Amniotic stem cell (primary cell): ENCODE data around the gene PTPRM.

Experiments
- DNase-seq: peaks from one replicate; lab custom pipeline; 2025; lab: John Stamatoyannopoulos, UW

The PTPRM gene

DNA sequence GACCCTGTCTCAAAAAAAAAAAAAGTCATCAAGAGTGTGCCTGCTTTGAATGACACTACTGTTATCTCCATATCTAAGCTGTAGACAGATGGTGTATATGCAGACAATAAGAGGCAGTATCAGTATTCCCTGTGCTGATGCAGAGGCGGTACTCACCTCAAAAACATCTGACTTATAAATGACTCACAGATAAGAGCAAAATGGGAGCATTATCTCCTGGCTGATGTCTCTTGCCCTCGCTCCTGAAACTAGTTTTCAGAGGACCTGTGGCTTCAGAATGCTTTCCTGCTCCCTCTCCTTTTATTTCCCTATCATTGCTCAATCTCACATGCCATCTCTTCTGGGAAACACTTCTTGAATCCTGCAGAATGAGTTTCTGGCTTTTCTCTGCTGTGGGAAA is 289.6 kb downstream of the PTPRM start:
- DNase-seq: no peak

DNA sequence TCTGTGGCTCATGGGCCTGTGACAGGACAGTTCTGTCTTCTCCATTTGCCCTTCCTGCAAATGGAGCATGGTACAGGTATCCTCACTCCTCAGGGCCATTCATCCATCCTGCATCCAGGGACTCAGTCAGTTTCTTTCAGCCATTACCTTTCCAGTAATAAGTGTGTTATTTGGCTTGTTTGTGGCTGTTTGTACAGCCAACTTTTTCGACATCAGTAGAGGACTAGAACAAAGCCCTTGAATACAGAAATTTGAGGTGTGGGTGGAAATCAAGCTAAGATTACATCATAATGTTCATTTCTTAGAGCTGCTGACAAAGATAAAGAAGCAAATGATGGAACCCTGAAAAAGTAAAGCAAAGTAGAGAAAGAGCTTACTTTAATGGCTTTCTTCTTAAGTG is 290.4 kb downstream of the PTPRM start:
- no peak for DNase-seq

DNA sequence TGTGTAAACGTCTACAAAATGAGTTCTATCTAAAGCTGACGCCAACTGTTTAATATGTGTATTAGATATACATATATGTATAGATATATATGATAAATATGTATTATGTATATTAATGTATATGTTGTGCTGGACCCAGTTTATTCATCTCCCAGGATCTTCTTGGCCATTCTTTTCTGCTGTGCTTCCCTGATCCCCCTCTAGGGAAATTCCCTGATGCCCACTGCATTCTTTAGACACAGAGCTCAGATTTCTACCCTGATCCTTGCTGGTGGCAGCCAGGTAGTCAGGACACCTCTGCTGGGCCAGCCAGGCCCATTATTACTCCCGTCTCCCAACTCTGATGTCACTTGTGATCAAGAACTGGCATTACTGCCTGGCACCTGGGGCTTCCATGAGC is 292.0 kb downstream of the PTPRM start:
- no peak for DNase-seq

DNA sequence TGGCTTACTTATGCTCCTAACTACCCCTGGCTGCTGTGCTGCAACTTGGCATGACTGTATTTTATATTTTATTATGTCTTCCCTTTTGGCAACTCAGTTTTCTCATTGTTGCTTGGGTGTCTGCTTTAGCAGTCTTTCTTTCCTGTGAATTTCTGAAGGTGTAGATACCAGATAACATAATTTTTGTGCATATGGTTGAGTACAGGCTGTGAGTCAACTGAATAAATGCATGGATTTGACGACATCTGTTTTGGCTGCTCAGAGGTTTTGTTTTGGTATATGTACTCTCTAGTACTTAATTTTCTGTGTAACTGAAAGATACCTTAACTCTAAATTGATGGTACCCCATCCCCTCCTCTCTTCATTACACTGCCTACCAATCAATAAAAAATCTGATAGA is 303.1 kb downstream of the PTPRM start:
- no peak for DNase-seq

DNA sequence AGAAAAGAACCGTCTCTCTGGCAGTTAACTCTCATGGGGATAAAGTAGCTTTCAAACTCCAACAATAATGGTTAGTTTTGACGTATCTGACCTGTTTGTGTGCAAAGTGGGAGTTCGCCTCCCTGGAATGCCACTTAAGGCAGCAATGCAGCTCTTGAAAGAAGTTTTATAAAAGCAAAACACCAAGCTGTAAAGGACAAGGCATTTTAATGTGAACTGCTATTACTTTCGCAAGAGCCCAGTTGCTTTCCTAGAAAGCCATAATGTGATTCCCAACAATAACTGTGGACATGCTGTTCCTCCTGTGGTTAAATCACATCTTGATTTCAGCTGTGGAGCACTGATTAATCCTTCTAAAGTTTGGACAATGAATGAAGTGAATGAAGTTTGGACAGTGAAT is 303.7 kb downstream of the PTPRM start:
- no peak for DNase-seq

DNA sequence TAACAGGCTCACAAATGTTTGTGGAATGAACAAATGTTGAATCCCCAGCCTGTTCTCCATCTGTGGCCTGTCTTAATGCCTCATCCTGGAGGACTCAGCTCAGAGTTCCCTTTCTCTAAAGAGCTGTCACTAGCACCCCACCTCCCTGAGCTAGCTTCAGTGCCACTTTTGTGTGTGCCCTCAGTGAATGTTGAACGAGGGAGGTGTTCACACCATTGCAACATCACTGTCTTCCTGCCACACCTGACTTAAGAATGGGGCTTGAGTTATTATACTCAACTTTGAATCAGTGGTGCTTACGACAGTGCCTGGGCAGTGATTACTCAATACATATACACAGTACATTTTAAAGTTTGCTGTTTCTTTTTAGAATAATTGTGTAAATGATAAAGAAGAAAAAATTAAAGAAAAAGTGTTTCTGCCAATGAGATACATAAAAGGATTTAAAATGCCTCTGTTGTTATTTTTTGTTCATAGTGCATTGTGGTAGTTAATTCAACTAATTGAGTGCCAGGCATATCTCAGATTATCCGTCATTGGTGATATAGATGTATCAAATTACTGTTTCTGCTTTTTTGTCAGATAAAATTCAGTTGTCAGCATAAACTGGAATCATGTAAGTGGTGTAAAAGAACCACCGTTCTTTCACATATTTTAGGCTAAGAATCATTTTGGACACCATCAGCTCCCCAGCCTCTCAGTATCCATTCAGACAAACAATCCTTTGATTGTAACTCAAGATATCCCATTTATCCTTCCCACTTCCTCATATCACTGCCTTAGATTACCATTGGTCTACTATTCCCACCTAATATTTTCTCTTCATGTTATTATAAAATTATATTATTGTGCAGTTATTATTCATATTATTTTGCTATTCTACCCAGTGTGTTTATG is 304.7 kb downstream of the PTPRM start:
- no peak for DNase-seq

DNA sequence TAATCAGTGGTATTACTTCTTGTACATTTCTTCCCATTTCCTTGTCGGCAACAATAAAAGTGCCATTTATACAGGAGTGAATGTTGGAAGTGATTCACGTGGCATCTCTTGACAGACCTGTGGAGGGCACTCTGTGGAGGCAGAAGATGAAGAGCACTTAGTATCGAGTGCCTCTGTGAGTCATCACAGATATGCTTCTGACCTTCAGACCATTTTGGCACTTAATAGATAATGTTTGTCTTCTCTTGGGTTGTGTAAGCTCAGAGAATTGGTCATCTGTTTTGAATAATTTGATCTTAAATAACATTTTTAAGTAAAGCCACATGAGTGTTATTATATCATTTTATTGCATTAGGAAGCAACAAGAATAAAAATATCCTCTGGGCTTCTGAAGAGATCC is 305.5 kb downstream of the PTPRM start:
- DNase-seq: no peak

DNA sequence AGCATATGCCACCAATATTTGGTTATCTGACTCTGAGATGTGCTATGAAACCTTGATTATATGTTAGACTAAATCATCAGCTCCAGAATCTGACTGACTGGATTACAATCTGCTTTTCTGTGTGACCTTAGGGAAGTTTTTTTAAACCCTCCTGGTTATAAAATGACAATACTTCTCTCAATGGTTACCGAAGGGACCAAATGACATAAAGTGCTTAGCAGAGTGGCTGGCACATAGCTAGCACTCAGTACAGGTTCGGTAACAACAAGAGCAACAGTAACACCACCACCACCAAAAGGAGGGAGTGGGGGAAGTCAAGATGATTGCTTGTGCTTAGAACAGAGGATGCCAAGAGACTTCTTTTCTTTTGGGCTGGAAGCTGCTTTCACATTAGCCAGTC is 306.2 kb downstream of the PTPRM start:
- DNase-seq: no peak

DNA sequence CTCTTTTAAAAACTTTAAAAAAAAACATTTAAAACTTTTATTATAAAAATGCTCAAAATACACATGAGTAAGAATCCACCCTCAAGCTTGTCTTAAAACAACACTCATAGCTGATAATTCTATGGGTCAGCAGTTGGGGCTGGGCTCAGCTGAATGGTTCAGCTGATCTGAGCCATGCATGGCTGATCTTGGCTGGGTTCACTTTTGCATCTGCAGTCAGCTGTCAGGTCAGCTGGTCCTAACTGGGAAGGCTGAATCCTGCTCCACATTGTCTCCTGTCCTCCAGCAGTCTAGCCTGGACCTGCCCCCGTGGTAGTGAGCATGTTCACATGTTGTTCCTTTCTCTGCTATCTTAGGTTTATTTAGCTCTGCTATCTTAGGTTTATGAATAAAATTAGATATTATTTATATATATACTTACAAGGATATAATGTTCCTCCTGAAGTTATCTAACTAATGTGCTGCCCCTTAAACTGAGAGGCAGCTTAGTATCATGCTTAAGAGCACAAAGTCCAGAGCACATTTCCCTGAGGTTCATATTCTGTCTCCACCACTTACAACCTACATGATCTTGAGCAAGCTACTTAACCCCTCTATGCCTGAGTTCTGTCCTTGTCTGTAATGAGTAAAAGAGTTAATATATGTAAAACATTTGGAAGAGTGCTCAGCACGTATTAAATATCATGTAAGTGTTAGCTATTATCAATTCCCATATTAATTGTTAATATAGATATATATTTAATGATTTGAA is 309.4 kb downstream of the PTPRM start:
- DNase-seq: no peak

DNA sequence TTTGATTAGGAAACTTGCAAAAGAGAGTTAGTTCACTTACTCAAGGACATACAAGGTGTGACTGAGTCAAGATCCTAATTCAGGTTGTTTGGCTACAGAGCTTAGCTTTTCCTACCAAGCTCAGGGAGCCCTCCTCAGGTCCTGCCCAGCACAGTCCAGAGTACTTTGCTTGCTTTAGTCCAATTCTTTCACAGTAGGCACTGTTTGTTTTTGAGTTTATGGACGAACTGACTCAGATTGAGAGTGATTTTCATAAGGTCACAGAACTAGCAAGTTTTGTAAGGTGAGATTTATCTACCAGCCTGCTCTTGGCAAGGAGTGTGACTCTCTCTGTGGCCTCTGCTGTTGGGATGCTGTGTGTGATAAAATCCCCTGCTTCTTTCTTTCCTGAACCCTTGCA is 310.5 kb downstream of the PTPRM start:
- no peak for DNase-seq

DNA sequence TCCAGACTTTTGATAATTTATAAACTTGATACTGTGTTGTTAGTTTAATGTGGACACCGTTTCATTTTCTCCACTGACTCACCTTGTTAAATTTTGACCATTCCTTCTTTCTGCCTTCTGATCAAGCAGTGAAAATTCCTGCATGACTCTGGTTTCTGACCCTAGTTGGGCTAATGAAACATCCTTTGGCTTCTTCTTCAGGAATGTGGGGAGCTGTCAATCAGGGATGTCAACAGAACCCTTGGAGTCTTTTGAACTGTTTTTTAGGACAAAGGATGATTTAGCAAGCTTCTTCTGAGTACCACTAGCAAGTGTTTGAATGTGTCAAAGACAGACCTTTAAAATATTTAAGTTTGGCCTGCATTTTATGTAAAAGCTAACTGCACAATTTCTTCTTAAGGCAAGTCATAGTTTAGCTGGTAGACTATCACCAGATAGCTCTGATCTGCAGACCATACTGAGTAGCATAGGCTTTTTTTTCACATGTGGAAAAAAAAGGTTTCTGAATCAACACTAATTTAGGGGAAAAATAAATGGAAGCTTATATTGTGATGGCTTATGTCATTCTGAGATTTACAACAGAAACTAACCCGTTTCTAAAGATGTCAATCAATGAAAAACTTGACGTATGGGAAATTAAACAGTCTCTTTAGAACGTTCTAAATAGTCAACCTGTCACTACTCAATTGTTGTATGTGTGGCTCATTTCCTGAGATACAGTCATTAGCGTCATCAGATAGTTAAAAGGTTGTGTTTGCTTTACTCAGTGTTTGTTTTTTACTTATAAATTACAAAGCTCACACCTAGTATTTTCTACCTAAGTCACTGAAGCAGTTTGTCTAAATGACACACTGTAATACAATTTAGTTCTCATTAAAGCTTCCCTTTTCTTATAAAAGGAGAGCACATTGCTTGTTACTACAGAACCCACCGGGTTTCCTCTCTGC is 311.4 kb downstream of the PTPRM start:
- no peak for DNase-seq

DNA sequence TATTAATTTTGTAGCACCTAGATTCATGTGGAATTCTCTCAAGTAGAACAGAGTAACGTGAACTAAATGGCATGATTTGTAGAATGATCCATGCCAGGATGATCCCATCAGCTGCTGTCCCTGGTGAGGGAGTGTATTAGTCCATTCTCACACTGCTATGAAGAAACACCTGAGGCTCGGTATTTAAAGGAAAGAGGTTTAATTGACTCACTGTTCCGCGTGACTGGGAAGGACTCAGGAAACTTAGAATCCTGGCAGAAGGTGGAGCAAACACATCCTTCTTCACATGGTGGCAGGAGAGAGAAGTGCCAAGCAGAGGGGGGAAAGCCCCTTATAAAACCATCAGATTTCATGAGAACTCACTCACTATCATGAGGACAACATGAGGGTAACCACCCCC is 312.6 kb downstream of the PTPRM start:
- no peak for DNase-seq

DNA sequence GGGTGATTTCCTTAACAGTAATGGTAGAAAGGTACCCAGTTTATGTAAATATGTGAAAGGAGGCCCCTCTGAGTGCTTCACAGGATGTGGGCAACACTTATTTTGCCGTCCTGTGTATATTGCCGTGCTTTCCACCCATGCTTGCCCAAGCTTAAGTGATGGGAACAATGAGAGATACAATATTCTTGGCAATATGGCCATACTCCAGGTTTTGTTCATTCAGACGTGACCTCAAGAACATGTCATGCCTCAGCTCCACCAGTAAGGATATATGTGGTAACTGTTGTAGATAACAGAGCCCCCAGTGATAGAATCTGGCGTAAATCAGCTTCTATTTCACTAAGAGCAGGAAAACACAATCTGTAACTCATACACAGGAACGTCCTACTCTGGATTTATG is 318.7 kb downstream of the PTPRM start:
- no peak for DNase-seq

DNA sequence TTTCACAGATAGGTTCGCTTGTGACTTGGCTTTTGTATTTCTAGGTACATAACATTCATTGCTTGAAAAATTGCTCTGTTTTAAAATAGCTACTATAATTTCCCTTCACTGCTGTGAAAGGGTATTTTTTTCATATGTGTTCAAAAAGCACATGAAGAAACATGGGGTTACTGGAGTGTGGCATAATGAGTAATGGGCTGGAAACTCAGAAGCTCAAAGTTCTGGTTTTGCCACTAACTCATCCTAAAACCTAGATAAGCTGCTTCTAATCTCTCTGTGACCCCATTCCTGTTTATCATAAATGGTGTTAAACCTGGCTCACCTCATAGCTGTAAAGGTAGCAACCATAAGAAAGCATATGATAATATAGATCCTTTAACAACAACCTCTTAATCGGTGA is 319.3 kb downstream of the PTPRM start:
- no peak for DNase-seq

DNA sequence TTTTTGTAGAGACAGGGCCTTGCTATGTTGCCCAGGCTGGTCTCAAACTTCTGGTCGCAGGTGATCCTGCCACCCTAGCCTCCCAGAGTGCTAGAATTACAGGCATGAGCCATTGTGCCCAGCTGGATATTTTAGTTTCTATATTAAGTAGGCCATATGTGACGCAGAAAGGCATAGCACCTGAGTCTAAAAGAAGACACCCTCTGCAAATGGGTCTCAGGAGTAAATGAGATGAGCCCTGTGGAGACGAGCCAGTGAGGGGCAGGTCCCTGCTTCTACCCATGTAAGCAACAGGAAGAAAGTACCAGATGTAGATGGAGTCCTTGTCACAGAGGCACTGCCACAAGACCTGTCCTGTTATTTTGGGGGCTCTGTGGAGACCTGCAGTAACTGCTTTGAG is 322.4 kb downstream of the PTPRM start:
- no peak for DNase-seq

DNA sequence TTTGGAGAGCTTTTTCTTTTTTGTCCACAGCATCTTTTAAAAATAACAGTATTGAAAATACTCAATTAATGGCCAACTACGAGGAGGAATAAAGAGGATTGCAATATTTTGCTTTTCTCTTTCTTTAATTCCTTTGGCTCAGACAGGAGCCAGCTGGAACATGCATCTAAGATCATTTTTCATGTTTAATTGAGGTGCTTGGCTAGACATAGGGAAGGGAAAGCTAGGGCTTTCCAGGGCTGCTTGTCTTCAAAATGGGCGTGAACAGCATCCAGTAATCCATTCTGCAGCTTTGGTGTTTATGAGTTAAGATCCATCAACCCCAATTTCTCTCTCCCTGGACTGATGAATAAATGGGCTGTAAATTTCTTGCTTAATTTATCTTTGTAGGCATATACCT is 323.0 kb downstream of the PTPRM start:
- no peak for DNase-seq

DNA sequence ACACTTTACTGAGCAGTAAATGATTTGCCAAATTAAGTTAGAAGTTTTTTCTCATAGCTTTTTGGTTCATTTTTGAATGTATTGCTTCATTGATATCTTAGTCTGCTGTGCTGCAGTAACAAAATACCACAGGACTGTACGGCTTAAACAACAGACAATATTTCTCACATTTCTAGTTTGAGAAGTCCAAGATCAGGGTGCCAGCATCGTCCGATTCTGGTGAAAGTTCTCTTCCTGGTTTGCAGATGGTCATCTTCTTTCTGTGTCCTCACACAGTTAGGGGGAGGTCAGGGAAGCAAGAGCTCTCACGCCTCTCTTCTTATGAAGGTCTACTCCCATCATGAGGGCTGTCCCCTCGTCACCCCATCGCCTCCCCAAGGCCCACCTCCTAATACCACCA is 325.4 kb downstream of the PTPRM start:
- no peak for DNase-seq

DNA sequence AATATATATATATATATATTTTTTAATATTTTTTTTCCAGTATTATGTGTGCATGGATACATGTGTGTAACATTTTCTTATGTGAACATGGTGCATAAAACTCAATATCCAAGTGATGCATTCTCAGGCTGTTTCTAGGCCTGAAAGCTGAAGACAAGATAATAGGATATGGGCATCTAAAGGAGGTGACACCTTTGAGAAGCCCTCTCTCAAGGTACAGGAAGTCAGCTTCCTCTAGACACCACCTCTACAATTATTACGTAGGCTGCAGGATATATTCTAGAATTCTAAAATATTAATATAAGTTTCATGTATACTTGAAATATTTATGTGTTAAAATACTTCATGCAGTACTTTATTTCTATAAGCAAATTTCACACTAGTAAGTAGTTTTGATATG is 327.5 kb downstream of the PTPRM start:
- no peak for DNase-seq

DNA sequence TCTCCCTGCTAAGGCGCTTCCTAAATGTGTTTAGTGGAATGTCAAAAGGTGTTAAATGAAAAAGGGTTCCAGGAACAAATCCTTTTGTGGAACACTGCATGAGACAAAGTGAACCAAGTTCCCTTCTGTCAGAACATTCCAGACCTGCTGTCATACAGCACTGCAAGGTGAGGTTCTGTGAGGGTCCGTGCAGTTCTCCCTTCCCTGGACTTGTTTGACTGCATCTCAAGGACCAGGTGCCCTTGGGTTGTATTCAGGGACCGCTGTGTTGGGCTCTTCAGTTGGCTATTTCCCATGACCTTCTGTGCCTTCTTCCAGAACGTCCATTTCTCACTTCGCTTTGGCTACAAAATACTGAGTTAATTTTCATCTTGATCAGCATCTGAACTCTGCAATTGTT is 328.2 kb downstream of the PTPRM start:
- no peak for DNase-seq

DNA sequence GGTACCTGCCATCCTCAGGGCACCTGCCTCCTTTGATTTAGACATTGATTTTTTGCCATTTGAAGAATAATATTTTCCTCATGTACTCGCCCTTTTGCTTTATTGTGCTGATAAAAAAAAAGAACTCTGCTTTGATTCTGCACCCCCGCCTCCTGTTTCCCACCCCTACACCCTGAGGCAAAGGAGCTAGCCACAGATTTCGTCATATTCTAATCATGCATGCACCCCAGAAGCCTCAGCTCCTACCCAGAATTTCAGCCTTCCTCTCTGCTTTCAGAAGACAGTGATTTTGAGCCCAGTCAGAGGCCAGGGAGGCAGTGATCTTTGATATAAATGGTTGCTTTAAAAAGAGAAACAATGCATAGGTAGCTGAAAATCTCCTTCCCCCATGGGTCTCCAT is 329.0 kb downstream of the PTPRM start:
- DNase-seq: no peak

DNA sequence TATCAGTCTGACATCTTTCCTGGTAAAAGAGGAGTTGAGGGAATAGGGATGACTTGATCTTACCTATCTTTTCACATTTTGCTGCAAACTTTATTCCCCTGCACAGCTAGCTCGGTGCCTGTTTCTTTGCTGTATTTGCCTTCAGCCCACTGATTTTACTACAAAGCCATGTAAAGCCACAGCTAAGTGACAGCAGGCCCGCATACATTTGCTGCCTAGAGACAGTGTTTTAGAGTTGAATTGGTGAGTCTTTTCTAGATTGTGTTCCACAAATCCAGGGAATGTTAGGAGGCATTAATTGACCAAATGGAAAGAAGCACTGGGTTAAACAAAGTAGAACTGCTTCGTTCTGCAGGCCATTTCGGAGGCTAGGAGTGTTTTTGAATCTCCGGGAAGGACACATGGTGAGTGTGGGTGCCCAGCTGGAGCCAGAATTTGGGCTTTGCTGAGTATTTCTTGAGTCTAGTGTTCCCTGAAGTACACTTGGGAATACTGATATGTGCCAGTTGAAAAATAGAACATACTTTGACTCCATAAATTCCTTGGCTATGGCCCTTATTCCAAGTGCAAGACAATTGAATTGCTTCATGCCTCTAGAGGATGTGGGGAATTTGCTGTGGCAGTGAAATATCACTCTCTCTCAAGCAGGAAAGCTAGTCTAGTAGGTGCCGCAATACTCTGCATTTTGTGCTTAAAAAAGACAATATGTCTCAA is 329.8 kb downstream of the PTPRM start:
- no peak for DNase-seq

DNA sequence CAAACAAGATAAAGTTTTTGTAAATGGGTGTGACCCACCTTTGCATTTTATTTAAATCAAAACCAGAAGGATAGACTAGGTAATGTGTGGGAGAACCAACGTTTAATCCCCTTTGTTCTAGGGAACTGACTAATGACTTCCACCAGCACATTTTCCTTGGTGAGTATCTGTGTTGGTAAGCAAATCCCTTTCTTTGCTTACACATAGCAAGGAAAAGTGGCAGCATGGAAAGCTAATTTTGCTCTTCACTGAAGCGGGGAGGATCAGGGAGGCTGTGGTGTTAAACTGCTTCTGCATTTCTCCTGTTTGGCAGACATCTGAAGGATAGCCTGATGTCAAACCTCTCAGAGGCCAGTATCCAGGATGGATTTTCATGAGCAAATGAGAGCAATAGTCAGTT is 331.1 kb downstream of the PTPRM start:
- no peak for DNase-seq
